Vagina (tissue), 2 donors: ENCODE measurements around the gene OAS1.

Experiments
- POLR2A ChIP-seq, 2 donors: fragments of 450-650 bp; IDR thresholded peaks; one replicate each; pipeline ENCODE4 v1.6.1; 2017; ENCODE audit warnings: antibody characterized with exemption in 2 of 2, mild to moderate bottlenecking in 2 of 2, moderate library complexity in 2 of 2
- POLR2AphosphoS5 ChIP-seq, 2 donors: sonication (generic); formaldehyde crosslinking; IDR thresholded peaks; one replicate each; pipeline ENCODE4 v1.9.0; 2017; ENCODE audit warnings: antibody characterized with exemption in 2 of 2, mild to moderate bottlenecking in 2 of 2, low read depth in 1 of 2; ENCODE audit not compliant: insufficient read depth in 1 of 2
- TF ChIP-seq, protein P1 (sequence below), 3 experiments: fragments of 450-650 bp in 2 of 3; fragments of 200-600 bp in 1 of 3; sonication (generic) in 1 of 3; IDR thresholded peaks; one replicate each; pipeline ENCODE4 v1.5.1; 2017 to 2019; ENCODE audit warnings: antibody characterized with exemption in 3 of 3, mild to moderate bottlenecking in 2 of 3, moderate library complexity in 2 of 3

DNA sequence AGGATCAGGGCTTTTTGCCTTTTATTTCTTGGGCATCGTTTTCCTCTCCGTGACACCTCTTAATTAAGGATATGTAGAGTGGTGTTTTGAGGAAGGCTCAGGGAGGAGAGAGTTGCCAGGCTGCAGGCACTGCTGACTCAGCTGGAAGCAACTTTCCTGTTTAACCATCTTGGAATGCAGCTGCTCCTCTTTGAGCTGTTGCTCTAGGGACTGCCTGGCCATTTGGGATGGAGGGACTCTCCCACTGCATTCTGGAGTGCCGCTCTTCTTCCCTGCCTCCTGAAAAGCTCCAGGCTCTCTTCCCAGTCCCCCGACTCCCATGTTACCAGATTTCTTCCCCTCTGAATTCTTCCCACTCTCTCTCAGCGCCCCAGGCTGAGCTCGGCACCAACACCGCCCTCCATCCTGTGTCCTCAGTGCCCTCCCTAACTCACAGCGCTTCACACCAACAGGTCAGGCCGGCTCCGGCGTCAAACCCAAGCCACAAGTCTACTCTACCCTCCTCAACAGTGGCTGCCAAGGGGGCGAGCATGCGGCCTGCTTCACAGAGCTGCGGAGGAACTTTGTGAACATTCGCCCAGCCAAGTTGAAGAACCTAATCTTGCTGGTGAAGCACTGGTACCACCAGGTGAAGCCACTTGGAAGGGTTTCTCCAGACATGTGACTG, 37.4 kb downstream of the OAS1 start:
- TF ChIP-seq, protein P1, sequence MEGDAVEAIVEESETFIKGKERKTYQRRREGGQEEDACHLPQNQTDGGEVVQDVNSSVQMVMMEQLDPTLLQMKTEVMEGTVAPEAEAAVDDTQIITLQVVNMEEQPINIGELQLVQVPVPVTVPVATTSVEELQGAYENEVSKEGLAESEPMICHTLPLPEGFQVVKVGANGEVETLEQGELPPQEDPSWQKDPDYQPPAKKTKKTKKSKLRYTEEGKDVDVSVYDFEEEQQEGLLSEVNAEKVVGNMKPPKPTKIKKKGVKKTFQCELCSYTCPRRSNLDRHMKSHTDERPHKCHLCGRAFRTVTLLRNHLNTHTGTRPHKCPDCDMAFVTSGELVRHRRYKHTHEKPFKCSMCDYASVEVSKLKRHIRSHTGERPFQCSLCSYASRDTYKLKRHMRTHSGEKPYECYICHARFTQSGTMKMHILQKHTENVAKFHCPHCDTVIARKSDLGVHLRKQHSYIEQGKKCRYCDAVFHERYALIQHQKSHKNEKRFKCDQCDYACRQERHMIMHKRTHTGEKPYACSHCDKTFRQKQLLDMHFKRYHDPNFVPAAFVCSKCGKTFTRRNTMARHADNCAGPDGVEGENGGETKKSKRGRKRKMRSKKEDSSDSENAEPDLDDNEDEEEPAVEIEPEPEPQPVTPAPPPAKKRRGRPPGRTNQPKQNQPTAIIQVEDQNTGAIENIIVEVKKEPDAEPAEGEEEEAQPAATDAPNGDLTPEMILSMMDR (IDR thresholded peaks at IDR 0.05), result no peak
- no peak for TF ChIP-seq POLR2A (IDR thresholded peaks at IDR 0.05)
- TF ChIP-seq POLR2AphosphoS5 (IDR thresholded peaks at IDR 0.05; ENCODE audit: insufficient read depth in 1 of 2, low read depth in 1 of 2), result no peak
